Activated T-cell treated with anti-CD3 and anti-CD28 coated beads, Interleukin-2, amount 50 U/mL, for 72 hours (primary cell): ENCODE results near the gene RHO. TPM values are rescaled to one million over a fixed set of nuclear protein-coding genes. Genes with fewer than 3 reads are reported as not detected.
"Not testable (repeated sequence)": the region's sequence is repeated elsewhere in the genome, so short reads cannot be mapped to it uniquely, and the experiment has no call there.

Experiments
- ATAC-seq, 2 donors: fragments of 150-1000 bp; cut with Tn5 transposase; replicated peaks in 1 of 2; 2 replicates each; pipeline ENCODE4 v1.10.0; 2021; ENCODE audit warnings: moderate library complexity in 2 of 2, mild to moderate bottlenecking in 1 of 2
- DNase-seq, 2 donors: peaks; one replicate each; pipeline ENCODE4 v3.0.0; 2021 to 2022; ENCODE audit warnings: mixed read lengths in 1 of 2
- H3K27ac Mint-ChIP-seq: one replicate; pipeline ENCODE4 v1.8.0; 2022; ENCODE audit warnings: mild to moderate bottlenecking, moderate library complexity, mixed read lengths
- H3K27me3 Mint-ChIP-seq: one replicate; pipeline ENCODE4 v1.8.0; 2022; ENCODE audit warnings: low read depth, mixed read lengths
- H3K36me3 Mint-ChIP-seq, 2 donors: one replicate each; pipeline ENCODE4 v1.8.0; 2022; ENCODE audit warnings: mixed read lengths in 2 of 2, mild to moderate bottlenecking in 1 of 2; ENCODE audit not compliant: insufficient read depth in 2 of 2
- H3K4me1 Mint-ChIP-seq: one replicate; pipeline ENCODE4 v1.8.0; 2022; ENCODE audit warnings: low read depth, mixed read lengths
- H3K4me3 Mint-ChIP-seq, 2 donors: one replicate each; pipeline ENCODE4 v1.8.0; 2022; ENCODE audit warnings: mild to moderate bottlenecking in 2 of 2, mixed read lengths in 2 of 2, moderate library complexity in 2 of 2
- H3K9me3 Mint-ChIP-seq, 2 donors: one replicate each; pipeline ENCODE4 v1.8.0; 2022; ENCODE audit warnings: mixed read lengths in 2 of 2
- total RNA-seq, 2 donors: library from RNA; stranded (reverse); gene quantifications; one replicate each; pipeline ENCODE4 v1.2.3, GENCODE V29; 2022

RHO gene
- total RNA-seq, result not detected

- Mint-ChIP-seq H3K9me3 (no peaks in the 10 kb centered on the region), H3K27me3 (no peaks in the 10 kb centered on the region), H3K27ac (no peak within 1 kb of the TSS), H3K4me3 (no peak within 1 kb of the TSS), H3K36me3 (no peaks in the 10 kb centered on the region), H3K4me1 (peaks cover 8% of the 10 kb centered on the region)
- DNase-seq (no peak), ATAC-seq (no peak)
These were observed at the start of gene RHO for GRCh38 chr3:129528589-129529100. Gene RHO, plus strand, starts transcription at chr3:129528639. Its CDS starts 95 bp downstream, at chr3:129528734.

DNA sequence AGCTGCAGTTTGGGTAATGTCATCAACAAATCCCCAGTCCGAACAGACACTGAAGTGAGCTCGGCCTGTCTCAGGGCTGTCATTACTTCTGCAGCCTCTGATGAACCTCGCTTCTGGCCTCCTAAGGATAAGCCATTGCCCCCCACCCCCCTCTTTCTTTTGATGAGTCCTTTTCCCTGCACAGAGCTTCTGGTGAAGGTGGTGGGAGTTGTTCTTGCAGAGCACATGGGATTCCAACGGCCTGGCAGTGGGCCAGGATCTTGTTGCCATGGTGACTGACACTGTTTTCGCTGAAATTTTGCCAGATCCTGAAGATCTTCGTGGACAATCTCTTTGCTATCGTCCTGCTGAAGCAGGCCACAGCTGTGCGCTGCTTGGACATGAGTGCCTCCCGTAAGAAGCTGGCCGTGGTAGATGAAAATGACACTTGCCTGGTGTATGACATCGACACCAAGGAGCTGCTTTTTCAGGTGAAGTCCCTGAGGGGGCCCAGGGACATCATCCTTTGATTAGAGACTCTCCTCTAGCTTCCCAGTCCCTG is 47.1 kb upstream of the RHO start:
- not testable (repeated sequence) for H3K27me3 Mint-ChIP-seq, H3K9me3 Mint-ChIP-seq, H3K27ac Mint-ChIP-seq, H3K4me1 Mint-ChIP-seq, ATAC-seq, H3K36me3 Mint-ChIP-seq, H3K4me3 Mint-ChIP-seq, DNase-seq

DNA sequence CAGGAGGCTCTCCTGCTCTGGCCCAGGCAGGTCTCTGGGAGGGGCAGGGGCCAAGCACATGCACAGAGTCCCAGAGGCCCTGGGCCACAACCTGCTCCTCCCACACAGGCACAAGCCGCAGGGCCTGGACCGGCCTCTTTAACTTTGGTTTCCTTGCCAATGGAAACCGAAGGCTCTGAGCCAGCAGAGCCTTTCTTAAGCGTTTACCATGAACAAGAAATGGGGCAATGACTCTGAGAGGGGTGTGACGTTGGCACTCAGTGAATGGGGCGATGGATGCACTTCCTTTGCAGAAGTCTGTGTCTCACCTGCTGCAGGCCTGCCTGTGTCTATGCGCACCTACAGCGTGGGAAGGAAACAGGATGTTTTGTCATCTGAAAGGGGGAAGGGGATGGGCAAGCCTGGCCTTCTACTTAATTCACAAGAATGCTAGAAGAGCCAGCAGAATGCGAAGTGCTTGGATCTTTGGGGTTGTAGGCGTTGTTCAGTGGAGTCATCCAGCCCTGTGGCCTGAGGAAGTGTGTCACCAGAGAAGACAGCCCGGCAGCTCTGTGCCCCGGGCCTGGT is 46.6 kb upstream of the RHO start:
- H3K36me3 Mint-ChIP-seq, result peaks cover 0 to 3% of the 10 kb centered on the region in 2 donors
- ATAC-seq (peak; percentile 78 to 90), DNase-seq (peak; percentile 16 to 40)
- H3K27me3 Mint-ChIP-seq, result no peaks in the 10 kb centered on the region
- peak overlapping the region; percentile 10 for H3K27ac Mint-ChIP-seq
- no peaks in the 10 kb centered on the region for H3K9me3 Mint-ChIP-seq
- H3K4me3 Mint-ChIP-seq, result peak overlapping the region in 1 of 2 donors; percentile 9
- peaks cover 9% of the 10 kb centered on the region for H3K4me1 Mint-ChIP-seq

DNA sequence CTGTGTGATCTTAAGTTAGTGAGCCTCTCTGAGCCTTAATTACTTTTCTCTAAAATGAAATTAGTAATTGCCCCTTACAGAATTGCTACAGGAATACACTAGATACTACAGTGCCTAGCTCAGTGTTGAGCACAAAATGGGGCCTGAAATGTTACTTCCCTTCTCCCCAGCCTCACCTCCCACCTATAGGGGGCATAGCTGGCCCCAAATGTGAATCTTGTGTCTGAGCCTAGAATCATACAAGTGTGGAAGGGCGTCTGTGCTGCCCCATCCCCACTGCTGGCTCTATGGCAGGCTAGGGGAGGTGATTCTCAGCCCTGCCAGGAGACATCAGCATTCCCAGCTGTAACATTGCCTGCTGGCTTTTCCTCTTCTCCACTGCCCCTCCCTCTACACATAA is 45.7 kb upstream of the RHO start:
- H3K27me3 Mint-ChIP-seq, result no peaks in the 10 kb centered on the region
- no peak overlapping the region for H3K27ac Mint-ChIP-seq
- H3K4me1 Mint-ChIP-seq, result peaks cover 9% of the 10 kb centered on the region
- DNase-seq (no peak), ATAC-seq (no peak)
- H3K9me3 Mint-ChIP-seq, result no peaks in the 10 kb centered on the region
- peaks cover 0 to 2% of the 10 kb centered on the region in 2 donors for H3K36me3 Mint-ChIP-seq
- H3K4me3 Mint-ChIP-seq, result no peak overlapping the region

DNA sequence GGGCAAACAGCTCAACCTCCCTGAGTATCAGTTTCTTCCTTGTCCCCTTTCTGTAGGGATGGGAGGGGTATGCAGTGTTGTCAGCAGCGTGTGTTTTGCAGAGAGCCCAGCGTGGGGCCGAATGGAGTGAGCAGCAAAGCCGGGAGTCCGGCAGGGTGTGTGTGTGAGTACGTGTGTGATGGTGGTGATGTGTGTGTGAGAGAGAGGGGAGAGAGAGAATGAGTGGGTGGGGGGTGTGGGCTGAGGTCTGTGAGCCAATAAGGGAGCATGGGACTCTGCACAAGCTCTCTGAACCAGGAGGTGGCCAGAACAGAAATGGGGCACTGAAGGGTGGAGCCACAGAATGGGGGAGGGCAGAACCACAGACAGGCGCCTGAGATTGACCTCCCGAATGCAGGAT is 44.6 kb upstream of the RHO start:
- Mint-ChIP-seq H3K27me3 (no peaks in the 10 kb centered on the region), H3K9me3 (no peaks in the 10 kb centered on the region), H3K36me3 (peaks cover 0 to 2% of the 10 kb centered on the region in 2 donors), H3K4me3 (no peak overlapping the region), H3K27ac (no peak overlapping the region), H3K4me1 (peaks cover 9% of the 10 kb centered on the region)
- DNase-seq (no peak), ATAC-seq (no peak)

- not testable (repeated sequence) for H3K4me1 Mint-ChIP-seq, ATAC-seq, H3K27ac Mint-ChIP-seq, DNase-seq, H3K27me3 Mint-ChIP-seq, H3K36me3 Mint-ChIP-seq, H3K9me3 Mint-ChIP-seq, H3K4me3 Mint-ChIP-seq
These were observed 43.3 kb upstream of the RHO start for GRCh38 chr3:129485146-129485545.

DNA sequence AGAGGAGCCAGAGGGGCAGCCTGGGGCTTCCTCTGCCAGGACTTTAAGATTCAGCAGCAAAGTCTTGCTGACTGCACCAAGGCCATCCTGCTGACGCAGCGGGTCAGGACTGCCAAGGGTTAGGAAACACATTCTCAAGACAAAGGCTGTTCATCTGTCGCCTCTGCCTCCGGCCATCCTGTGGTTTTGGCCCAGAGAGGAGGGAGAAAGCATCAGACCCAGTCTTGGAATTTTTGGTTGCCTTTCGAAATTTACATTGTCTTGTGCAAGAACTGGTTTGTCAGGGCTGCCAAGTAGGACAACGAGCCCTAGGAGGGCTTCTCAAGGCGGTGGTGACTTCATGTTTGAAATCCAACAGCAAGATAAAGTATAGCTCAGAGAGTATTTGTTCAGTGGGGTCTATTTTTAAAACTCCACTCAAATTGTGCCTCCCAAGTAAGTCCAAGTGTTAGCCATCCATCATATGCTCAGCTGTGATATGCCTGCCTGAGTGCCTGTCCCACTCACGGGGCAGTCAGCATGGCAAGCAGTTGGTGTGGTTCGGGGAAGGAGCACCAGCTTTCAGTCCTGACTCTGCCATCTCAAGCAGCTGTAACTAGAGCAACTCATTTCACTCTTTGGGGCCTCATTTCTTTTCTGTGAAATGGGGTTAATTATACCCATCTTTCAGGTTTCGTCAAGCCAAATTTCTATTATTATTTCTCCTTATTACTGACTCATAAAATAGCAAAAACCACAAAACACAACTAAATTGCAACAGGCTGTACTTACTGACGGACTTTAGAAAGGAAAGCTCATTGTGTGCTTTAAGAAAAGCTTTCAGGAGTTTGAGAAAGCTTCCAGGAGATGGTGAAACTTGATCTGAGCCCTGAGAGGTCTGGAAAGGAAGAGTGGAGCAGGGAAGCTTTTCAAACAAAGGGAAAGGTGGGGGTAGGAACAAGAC is 42.4 kb upstream of the RHO start:
- no peaks in the 10 kb centered on the region for H3K9me3 Mint-ChIP-seq
- DNase-seq (no peak), ATAC-seq (no peak)
- H3K36me3 Mint-ChIP-seq, result peaks cover 0 to 2% of the 10 kb centered on the region in 2 donors
- no peaks in the 10 kb centered on the region for H3K27me3 Mint-ChIP-seq
- no peak overlapping the region for H3K27ac Mint-ChIP-seq
- H3K4me3 Mint-ChIP-seq, result no peak overlapping the region
- H3K4me1 Mint-ChIP-seq, result peaks cover 9% of the 10 kb centered on the region

DNA sequence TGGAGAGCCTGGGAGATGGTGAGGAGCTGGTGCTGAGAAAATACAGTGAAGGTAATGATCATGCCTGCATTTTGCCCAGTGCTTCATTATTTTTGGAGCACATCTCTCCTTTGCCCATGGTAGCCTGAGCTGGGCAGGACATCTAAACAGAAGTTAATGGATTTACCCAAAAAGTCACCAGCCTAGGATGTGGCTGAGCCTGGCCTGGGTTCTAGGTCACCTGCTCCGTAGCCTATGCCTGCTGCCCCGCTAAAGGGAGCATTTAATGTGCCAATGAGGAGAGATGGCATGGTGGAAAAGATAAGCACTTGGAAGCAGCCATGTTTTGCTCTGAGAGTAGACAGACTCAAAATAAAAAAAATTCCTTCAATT is 41.8 kb upstream of the RHO start:
- H3K27me3 Mint-ChIP-seq, result no peaks in the 10 kb centered on the region
- no peak overlapping the region for H3K4me3 Mint-ChIP-seq
- no peak for ATAC-seq
- H3K27ac Mint-ChIP-seq, result no peak overlapping the region
- no peaks in the 10 kb centered on the region for H3K9me3 Mint-ChIP-seq
- peaks cover 0 to 2% of the 10 kb centered on the region in 2 donors for H3K36me3 Mint-ChIP-seq
- peaks cover 7% of the 10 kb centered on the region for H3K4me1 Mint-ChIP-seq
- no peak for DNase-seq

- Mint-ChIP-seq H3K9me3 (no peaks in the 10 kb centered on the region), H3K4me1 (peaks cover under 1% of the 10 kb centered on the region), H3K27ac (no peak overlapping the region), H3K4me3 (no peak overlapping the region), H3K27me3 (no peaks in the 10 kb centered on the region), H3K36me3 (peaks cover 0 to 2% of the 10 kb centered on the region in 2 donors)
- ATAC-seq (no peak), DNase-seq (no peak)
These were observed 41.1 kb upstream of the RHO start for GRCh38 chr3:129487183-129487867.

DNA sequence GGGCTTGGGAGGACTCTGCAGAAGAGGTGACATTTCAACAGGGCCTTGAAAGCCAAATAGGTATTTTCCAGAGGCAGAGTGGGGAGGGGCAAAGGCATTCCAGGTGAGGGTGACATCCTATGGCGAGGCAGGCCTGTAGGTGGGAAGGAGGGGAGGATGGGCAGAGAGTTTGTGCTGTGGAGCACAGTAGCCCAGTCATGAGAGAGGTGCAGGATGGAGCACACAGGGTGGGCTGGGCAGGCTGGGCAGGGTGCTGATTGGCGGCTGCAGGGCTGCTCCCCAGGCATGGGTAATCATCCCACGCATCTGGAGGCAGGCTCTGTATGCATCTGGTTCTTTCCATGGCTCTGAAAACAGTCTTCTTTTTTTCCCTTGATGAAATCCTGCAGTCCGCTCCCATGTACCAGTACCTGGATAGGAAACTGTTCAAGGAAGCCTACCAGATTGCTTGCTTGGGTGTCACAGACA is 40.5 kb upstream of the RHO start:
- not testable (repeated sequence) for H3K27me3 Mint-ChIP-seq, H3K27ac Mint-ChIP-seq, DNase-seq, ATAC-seq, H3K9me3 Mint-ChIP-seq, H3K4me3 Mint-ChIP-seq, H3K4me1 Mint-ChIP-seq, H3K36me3 Mint-ChIP-seq

GRCh38 chr3:129489258-129489657 is 39.2 kb upstream of the RHO start:
- not testable (repeated sequence) for ATAC-seq, H3K4me3 Mint-ChIP-seq, H3K36me3 Mint-ChIP-seq, H3K9me3 Mint-ChIP-seq, H3K27ac Mint-ChIP-seq, H3K4me1 Mint-ChIP-seq, DNase-seq, H3K27me3 Mint-ChIP-seq

- no peaks in the 10 kb centered on the region for H3K36me3 Mint-ChIP-seq
- no peak overlapping the region for H3K27ac Mint-ChIP-seq
- ATAC-seq (peak; percentile 80 to 93), DNase-seq (peak; percentile 43 to 53)
- no peak overlapping the region for H3K4me3 Mint-ChIP-seq
- H3K27me3 Mint-ChIP-seq, result no peaks in the 10 kb centered on the region
- H3K4me1 Mint-ChIP-seq, result no peaks in the 10 kb centered on the region
- no peaks in the 10 kb centered on the region for H3K9me3 Mint-ChIP-seq
These were observed 38.2 kb upstream of the RHO start for GRCh38 chr3:129490273-129490675.

- H3K27ac Mint-ChIP-seq, H3K27me3 Mint-ChIP-seq, H3K36me3 Mint-ChIP-seq, DNase-seq, H3K9me3 Mint-ChIP-seq, H3K4me3 Mint-ChIP-seq, H3K4me1 Mint-ChIP-seq, ATAC-seq: not testable (repeated sequence)
These were observed 37.4 kb upstream of the RHO start for GRCh38 chr3:129491077-129491476.
